HepG2 (cell line): Measurements from ENCODE around the gene ZBTB2. TPM values are rescaled to one million over a fixed set of nuclear protein-coding genes. Genes with fewer than 3 reads are reported as not detected.

Experiments used
- BHLHE40 ChIP-seq: IDR thresholded peaks from 2 replicates; pipeline ENCODE4 v1.6.1; 2011; ENCODE audit warnings: low read length, improper control_type of control experiment
- CENPX ChIP-seq: sonication (generic); formaldehyde crosslinking; IDR thresholded peaks from 2 replicates; pipeline ENCODE4 v1.9.0; 2021; ENCODE audit warnings: mild to moderate bottlenecking, missing genetic modification reagents, moderate library complexity
- MED8 ChIP-seq: sonication (generic); formaldehyde crosslinking; IDR thresholded peaks from 2 replicates; pipeline ENCODE4 v1.8.1; 2023; ENCODE audit warnings: mild to moderate bottlenecking, missing genetic modification reagents; ENCODE audit not compliant: insufficient replicate concordance
- MXD4 ChIP-seq: IDR thresholded peaks from 2 replicates; pipeline ENCODE4 v1.6.1; 2016; ENCODE audit warnings: mild to moderate bottlenecking, missing biosample characterization, missing genetic modification reagents
- PRPF4 ChIP-seq: fragments of 200-400 bp; formaldehyde crosslinking; IDR thresholded peaks from 2 replicates; pipeline ENCODE4 v1.6.1; 2016; ENCODE audit warnings: low read length, low read depth; ENCODE audit not compliant: poor library complexity, severe bottlenecking
- ZNF101 ChIP-seq: sonication (generic); formaldehyde crosslinking; IDR thresholded peaks from 2 replicates; pipeline ENCODE4 v1.4.0; 2020; ENCODE audit warnings: mild to moderate bottlenecking, low read depth, missing genetic modification reagents, borderline replicate concordance
- ZNF431 ChIP-seq: sonication (generic); formaldehyde crosslinking; IDR thresholded peaks from 2 replicates; pipeline ENCODE4 v1.9.0; 2022; ENCODE audit warnings: missing genetic modification reagents, low read depth, mild to moderate bottlenecking, borderline replicate concordance
- ZNF792 ChIP-seq: IDR thresholded peaks from 2 replicates; pipeline ENCODE4 v1.6.1; 2016
- ZNF850 ChIP-seq: sonication (generic); formaldehyde crosslinking; conservative IDR thresholded peaks from 2 replicates; pipeline ENCODE4 v1.9.0; 2021; ENCODE audit warnings: mild to moderate bottlenecking, missing genetic modification reagents
- ZSCAN12 ChIP-seq: sonication (generic); formaldehyde crosslinking; IDR thresholded peaks from 2 replicates; pipeline ENCODE4 v1.9.0; 2021; ENCODE audit warnings: mild to moderate bottlenecking, missing genetic modification reagents
- ZSCAN21 ChIP-seq: sonication (generic); formaldehyde crosslinking; IDR thresholded peaks from 2 replicates; pipeline ENCODE4 v1.8.0; 2022; ENCODE audit warnings: mild to moderate bottlenecking, missing genetic modification reagents, moderate library complexity, borderline replicate concordance
- ZSCAN25 ChIP-seq: sonication (generic); formaldehyde crosslinking; IDR thresholded peaks from 2 replicates; pipeline ENCODE4 v1.8.0; 2022; ENCODE audit warnings: mild to moderate bottlenecking, missing genetic modification reagents
- polyA plus RNA-seq, 8 experiments: library from polyadenylated mRNA; depleted of rRNA in 3 of 8; stranded (reverse) in 7 of 8; unstranded in 1 of 8; fragments of >200 nt; fragmentation: Illumina TruSeq in 4 of 8; extraction: Trizol in 4 of 8; gene quantifications; 2 replicates each; pipeline versions ENCODE4 v1.2.1 to v1.2.3, GENCODE V29; 2011 to 2016; ENCODE audit warnings: low read depth in 4 of 8, missing spikeins in 1 of 8, mixed read lengths in 1 of 8; ENCODE audit not compliant: insufficient read depth in 1 of 8
- total RNA-seq, 5 experiments: library from RNA; depleted of rRNA; stranded (reverse); fragments of >200 nt; fragmentation: Illumina TruSeq; extraction: Trizol; gene quantifications; 2 replicates each; pipeline ENCODE4 v1.2.3, GENCODE V29; 2016; ENCODE audit warnings: low read depth in 1 of 5
- TF ChIP-seq, protein P1 (sequence below): sonication (generic); formaldehyde crosslinking; IDR thresholded peaks from 2 replicates; pipeline ENCODE4 v1.4.0; 2020; ENCODE audit warnings: missing genetic modification reagents, mild to moderate bottlenecking, borderline replicate concordance
- TF ChIP-seq, protein P2 (sequence below): sonication (generic); formaldehyde crosslinking; IDR thresholded peaks from 2 replicates; pipeline ENCODE4 v1.8.1; 2023; ENCODE audit warnings: mild to moderate bottlenecking, missing genetic modification reagents
- TF ChIP-seq, protein P3 (sequence below): sonication (generic); formaldehyde crosslinking; IDR thresholded peaks from 2 replicates; pipeline ENCODE4 v1.4.0; 2020; ENCODE audit warnings: mild to moderate bottlenecking, missing genetic modification reagents
- TF ChIP-seq, protein P4 (sequence below): sonication (generic); formaldehyde crosslinking; IDR thresholded peaks from 2 replicates; pipeline ENCODE4 v1.9.0; 2021; ENCODE audit warnings: missing genetic modification reagents, mild to moderate bottlenecking, borderline replicate concordance
- TF ChIP-seq, protein P5 (sequence below), 2 experiments: sonication (generic) in 1 of 2; formaldehyde crosslinking in 1 of 2; IDR thresholded peaks; 2 replicates each; pipeline versions ENCODE4 v1.4.0 to v1.6.1; 2016 to 2020; ENCODE audit warnings: borderline replicate concordance in 1 of 2, low read depth in 1 of 2, mild to moderate bottlenecking in 1 of 2, missing genetic modification reagents in 1 of 2
- TF ChIP-seq, protein P6 (sequence below): sonication (generic); formaldehyde crosslinking; IDR thresholded peaks from 2 replicates; pipeline ENCODE4 v1.8.1; 2023; ENCODE audit warnings: mild to moderate bottlenecking, missing genetic modification reagents, borderline replicate concordance

ZBTB2 gene
- total and polyA plus RNA-seq, 2 of the 13 experiments (the other 11 are each of a cell fraction or from before 2014, with no cell fraction given) = 15.4 to 22.8 TPM

DNA sequence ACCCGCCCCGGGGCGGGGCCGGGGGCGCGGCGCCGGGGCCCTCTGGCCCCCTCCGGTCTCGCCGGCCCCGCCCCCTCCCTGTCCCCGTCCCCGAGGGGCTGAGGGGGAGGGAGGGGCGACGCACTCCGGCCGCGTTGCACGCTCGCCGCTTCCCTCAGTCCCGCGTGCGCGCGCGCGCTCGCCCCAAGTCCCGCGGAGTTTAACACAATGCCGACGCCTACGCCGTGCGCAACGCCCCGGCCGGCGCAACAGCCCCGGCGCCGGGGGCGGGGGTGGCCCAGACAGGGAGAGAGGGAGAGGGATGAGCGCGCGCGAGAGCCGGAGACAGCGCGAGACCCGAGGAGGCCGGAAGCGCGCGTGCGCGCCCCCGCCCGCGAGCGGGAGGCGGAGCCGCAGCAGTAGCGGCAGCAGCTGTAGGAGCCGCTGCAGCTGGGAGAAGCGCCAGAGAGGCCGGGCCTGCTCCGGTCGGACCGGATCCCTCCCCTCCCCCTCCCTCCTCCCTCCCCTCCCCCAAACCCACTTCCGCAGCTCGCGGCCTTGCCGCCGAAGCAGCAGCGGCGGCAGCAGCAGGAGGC is 996 bp downstream of the ZBTB2 start (continued):
- TF ChIP-seq, protein P1, sequence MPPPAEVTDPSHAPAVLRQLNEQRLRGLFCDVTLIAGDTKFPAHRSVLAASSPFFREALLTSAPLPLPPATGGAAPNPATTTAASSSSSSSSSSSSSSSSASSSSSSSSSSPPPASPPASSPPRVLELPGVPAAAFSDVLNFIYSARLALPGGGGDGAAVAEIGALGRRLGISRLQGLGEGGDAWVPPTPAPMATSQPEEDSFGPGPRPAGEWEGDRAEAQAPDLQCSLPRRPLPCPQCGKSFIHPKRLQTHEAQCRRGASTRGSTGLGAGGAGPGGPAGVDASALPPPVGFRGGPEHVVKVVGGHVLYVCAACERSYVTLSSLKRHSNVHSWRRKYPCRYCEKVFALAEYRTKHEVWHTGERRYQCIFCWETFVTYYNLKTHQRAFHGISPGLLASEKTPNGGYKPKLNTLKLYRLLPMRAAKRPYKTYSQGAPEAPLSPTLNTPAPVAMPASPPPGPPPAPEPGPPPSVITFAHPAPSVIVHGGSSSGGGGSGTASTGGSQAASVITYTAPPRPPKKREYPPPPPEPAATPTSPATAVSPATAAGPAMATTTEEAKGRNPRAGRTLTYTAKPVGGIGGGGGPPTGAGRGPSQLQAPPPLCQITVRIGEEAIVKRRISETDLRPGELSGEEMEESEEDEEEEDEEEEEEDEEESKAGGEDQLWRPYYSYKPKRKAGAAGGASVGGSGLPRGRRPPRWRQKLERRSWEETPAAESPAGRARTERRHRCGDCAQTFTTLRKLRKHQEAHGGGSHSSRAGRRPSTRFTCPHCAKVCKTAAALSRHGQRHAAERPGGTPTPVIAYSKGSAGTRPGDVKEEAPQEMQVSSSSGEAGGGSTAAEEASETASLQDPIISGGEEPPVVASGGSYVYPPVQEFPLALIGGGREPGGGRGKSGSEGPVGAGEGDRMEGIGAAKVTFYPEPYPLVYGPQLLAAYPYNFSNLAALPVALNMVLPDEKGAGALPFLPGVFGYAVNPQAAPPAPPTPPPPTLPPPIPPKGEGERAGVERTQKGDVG (CRISPR knock-in tag) = no peak
- no peak; the same call in 1 of the 2 replicates for TF ChIP-seq BHLHE40
- TF ChIP-seq, protein P2, sequence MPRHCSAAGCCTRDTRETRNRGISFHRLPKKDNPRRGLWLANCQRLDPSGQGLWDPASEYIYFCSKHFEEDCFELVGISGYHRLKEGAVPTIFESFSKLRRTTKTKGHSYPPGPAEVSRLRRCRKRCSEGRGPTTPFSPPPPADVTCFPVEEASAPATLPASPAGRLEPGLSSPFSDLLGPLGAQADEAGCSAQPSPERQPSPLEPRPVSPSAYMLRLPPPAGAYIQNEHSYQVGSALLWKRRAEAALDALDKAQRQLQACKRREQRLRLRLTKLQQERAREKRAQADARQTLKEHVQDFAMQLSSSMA = 0 out of 2 replicates have a peak, but pooled peaks have one; percentile 40
- TF ChIP-seq ZSCAN12 (CRISPR knock-in tag) = no peak
- TF ChIP-seq, protein P3, sequence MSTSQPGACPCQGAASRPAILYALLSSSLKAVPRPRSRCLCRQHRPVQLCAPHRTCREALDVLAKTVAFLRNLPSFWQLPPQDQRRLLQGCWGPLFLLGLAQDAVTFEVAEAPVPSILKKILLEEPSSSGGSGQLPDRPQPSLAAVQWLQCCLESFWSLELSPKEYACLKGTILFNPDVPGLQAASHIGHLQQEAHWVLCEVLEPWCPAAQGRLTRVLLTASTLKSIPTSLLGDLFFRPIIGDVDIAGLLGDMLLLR (CRISPR knock-in tag) = no peak; the same call in 1 of the 2 replicates
- TF ChIP-seq ZNF850 (CRISPR knock-in tag) = no peak
- TF ChIP-seq ZNF101 (CRISPR knock-in tag) = no peak
- peak; percentile 71; the same call in 1 of the 2 replicates for TF ChIP-seq ZSCAN25
- no peak for TF ChIP-seq CENPX (CRISPR knock-in tag)
- no peak for TF ChIP-seq ZNF431 (CRISPR knock-in tag)
- TF ChIP-seq, protein P4, sequence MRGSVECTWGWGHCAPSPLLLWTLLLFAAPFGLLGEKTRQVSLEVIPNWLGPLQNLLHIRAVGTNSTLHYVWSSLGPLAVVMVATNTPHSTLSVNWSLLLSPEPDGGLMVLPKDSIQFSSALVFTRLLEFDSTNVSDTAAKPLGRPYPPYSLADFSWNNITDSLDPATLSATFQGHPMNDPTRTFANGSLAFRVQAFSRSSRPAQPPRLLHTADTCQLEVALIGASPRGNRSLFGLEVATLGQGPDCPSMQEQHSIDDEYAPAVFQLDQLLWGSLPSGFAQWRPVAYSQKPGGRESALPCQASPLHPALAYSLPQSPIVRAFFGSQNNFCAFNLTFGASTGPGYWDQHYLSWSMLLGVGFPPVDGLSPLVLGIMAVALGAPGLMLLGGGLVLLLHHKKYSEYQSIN = no peak
- TF ChIP-seq MXD4 (CRISPR knock-in tag) = peak; percentile 65; the same call in 1 of the 2 replicates
- peak; percentile 80; the same call in 1 of the 2 replicates for TF ChIP-seq ZSCAN21
- TF ChIP-seq PRPF4 = peak; percentile 87
- TF ChIP-seq ZNF792 (CRISPR knock-in tag) = peak; percentile 89
- TF ChIP-seq, protein P5, sequence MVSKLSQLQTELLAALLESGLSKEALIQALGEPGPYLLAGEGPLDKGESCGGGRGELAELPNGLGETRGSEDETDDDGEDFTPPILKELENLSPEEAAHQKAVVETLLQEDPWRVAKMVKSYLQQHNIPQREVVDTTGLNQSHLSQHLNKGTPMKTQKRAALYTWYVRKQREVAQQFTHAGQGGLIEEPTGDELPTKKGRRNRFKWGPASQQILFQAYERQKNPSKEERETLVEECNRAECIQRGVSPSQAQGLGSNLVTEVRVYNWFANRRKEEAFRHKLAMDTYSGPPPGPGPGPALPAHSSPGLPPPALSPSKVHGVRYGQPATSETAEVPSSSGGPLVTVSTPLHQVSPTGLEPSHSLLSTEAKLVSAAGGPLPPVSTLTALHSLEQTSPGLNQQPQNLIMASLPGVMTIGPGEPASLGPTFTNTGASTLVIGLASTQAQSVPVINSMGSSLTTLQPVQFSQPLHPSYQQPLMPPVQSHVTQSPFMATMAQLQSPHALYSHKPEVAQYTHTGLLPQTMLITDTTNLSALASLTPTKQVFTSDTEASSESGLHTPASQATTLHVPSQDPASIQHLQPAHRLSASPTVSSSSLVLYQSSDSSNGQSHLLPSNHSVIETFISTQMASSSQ (IDR thresholded peaks at IDR 0.05; ENCODE audit: low read depth) = no peak; the same call in 1 of the 2 replicates
- TF ChIP-seq, protein P5 (CRISPR knock-in tag; IDR thresholded peaks at IDR 0.05; ENCODE audit: borderline replicate concordance) = peak; percentile 67; the same call in 1 of the 2 replicates
- no peak for TF ChIP-seq MED8 (CRISPR knock-in tag)
- TF ChIP-seq, protein P6, sequence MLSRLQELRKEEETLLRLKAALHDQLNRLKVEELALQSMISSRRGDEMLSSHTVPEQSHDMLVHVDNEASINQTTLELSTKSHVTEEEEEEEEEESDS (CRISPR knock-in tag) = no peak
